Measurements from ENCODE around the gene RBSN. TPM values are rescaled to one million over a fixed set of nuclear protein-coding genes. Genes with fewer than 3 reads are reported as not detected.
"Not testable (repeated sequence)": the region's sequence is repeated elsewhere in the genome, so short reads cannot be mapped to it uniquely, and the experiment has no call there.

Gene RBSN
- total and polyA plus RNA-seq, 2 experiments from 2014 or later = 10.6 to 26.5 TPM

- H3K36me3 Mint-ChIP-seq (ENCODE audit: low read depth) = not testable (repeated sequence)
These were observed 37.9 kb upstream of the RBSN start for GRCh38 chr3:15136885-15137284.

GRCh38 chr3:15134968-15135367 is 36.0 kb upstream of the RBSN start:
- not testable (repeated sequence) for H2AFZ ChIP-seq; H3K36me3 Mint-ChIP-seq (ENCODE audit: low read depth); H3K36me3 ChIP-seq (ENCODE audit: insufficient read depth); H3F3A ChIP-seq (replicated peaks; ENCODE audit: low read depth); H3K9me2 ChIP-seq (ENCODE audit: insufficient read depth); H3K4me1 Mint-ChIP-seq; DNase-seq (ENCODE audit: low spot score); ATAC-seq; H3K4me1 ChIP-seq (ENCODE audit: insufficient read depth); H4K20me1 ChIP-seq (replicated peaks; ENCODE audit: insufficient read depth); H3K79me2 ChIP-seq (replicated peaks; ENCODE audit: insufficient read depth); H3K27ac Mint-ChIP-seq; H3K4me3 Mint-ChIP-seq; H3K27me3 Mint-ChIP-seq (ENCODE audit: insufficient read depth, low read depth, poor library complexity); H3K9me3 Mint-ChIP-seq; H3K4me2 ChIP-seq; H3K27ac ChIP-seq (ENCODE audit: low read depth); H3K4me3 ChIP-seq; H3K27me3 ChIP-seq (ENCODE audit: insufficient read depth)

More at GRCh38 chr3:15136885-15137284, 37.9 kb upstream of the RBSN start:
- ATAC-seq; H3K9me2 ChIP-seq (ENCODE audit: insufficient read depth); H3K27ac Mint-ChIP-seq; H3K4me2 ChIP-seq; H3K27me3 ChIP-seq (ENCODE audit: insufficient read depth); H4K20me1 ChIP-seq (replicated peaks; ENCODE audit: insufficient read depth); DNase-seq (ENCODE audit: low spot score); H3F3A ChIP-seq (replicated peaks; ENCODE audit: low read depth); H3K4me3 ChIP-seq; H3K27me3 Mint-ChIP-seq (ENCODE audit: insufficient read depth, low read depth, poor library complexity); H3K4me1 Mint-ChIP-seq; H3K79me2 ChIP-seq (replicated peaks; ENCODE audit: insufficient read depth); H3K9me3 Mint-ChIP-seq; H2AFZ ChIP-seq; H3K4me3 Mint-ChIP-seq; H3K27ac ChIP-seq (ENCODE audit: low read depth); H3K4me1 ChIP-seq (ENCODE audit: insufficient read depth); H3K36me3 ChIP-seq (ENCODE audit: insufficient read depth): not testable (repeated sequence)

DNA sequence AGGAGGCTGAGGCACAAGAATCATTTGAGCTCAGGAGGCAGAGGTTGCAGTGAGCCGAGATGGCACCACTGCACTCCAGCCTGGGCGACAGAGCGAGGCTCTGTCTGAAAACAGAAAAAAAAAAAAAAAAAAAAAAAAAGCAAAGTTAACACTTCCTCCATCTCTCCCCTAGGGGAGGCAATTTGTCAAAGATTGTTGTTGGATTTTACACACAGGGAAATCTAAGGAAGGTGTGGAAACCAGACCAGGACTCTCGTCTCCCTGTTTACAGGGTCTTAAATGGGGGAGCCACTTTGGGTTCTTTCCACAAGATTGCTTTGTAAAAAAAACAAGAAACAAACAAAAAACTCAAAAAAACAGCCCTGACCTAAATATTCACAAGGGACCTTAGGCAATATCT is 29.5 kb upstream of the RBSN start:
- H3K27ac Mint-ChIP-seq; H3K9me2 ChIP-seq (ENCODE audit: insufficient read depth); H3K36me3 Mint-ChIP-seq (ENCODE audit: low read depth); ATAC-seq; DNase-seq (ENCODE audit: low spot score); H4K20me1 ChIP-seq (replicated peaks; ENCODE audit: insufficient read depth); H3F3A ChIP-seq (replicated peaks; ENCODE audit: low read depth); H3K4me3 ChIP-seq; H3K9me3 Mint-ChIP-seq; H3K4me2 ChIP-seq; H3K79me2 ChIP-seq (replicated peaks; ENCODE audit: insufficient read depth); H3K27ac ChIP-seq (ENCODE audit: low read depth); H3K27me3 ChIP-seq (ENCODE audit: insufficient read depth); H3K4me3 Mint-ChIP-seq; H3K4me1 ChIP-seq (ENCODE audit: insufficient read depth); H3K4me1 Mint-ChIP-seq; H3K36me3 ChIP-seq (ENCODE audit: insufficient read depth); H3K27me3 Mint-ChIP-seq (ENCODE audit: insufficient read depth, low read depth, poor library complexity): not testable (repeated sequence)
- TF ChIP-seq, protein P1, sequence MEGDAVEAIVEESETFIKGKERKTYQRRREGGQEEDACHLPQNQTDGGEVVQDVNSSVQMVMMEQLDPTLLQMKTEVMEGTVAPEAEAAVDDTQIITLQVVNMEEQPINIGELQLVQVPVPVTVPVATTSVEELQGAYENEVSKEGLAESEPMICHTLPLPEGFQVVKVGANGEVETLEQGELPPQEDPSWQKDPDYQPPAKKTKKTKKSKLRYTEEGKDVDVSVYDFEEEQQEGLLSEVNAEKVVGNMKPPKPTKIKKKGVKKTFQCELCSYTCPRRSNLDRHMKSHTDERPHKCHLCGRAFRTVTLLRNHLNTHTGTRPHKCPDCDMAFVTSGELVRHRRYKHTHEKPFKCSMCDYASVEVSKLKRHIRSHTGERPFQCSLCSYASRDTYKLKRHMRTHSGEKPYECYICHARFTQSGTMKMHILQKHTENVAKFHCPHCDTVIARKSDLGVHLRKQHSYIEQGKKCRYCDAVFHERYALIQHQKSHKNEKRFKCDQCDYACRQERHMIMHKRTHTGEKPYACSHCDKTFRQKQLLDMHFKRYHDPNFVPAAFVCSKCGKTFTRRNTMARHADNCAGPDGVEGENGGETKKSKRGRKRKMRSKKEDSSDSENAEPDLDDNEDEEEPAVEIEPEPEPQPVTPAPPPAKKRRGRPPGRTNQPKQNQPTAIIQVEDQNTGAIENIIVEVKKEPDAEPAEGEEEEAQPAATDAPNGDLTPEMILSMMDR (conservative IDR thresholded peaks at IDR 0.05; ENCODE audit: low read depth in 2 of 2) = peak in 1 of 2 experiments; percentile 15; a peak in 1 of 4 replicates
- H2AFZ ChIP-seq = peak overlapping the region; percentile 74

DNA sequence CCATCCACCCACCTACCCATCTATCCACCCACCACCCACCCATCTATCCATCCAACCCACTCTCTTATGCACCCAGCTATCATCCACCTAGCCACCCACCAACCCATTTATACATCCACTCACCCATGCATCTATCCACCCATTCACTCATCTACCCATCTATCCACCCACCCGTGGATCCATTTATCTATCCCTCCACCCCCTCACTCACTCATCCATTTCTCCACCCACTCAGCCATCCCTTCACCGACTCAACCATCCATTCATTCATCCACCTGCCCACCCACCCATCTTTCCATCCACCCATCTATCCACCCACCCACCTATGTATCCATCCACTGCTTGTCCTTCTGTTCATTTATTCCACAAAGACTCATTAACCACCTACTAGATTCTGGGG is 28.0 kb upstream of the RBSN start:
- not testable (repeated sequence) for DNase-seq (ENCODE audit: low spot score)

More for the DNA sequence above, 28.0 kb upstream of the RBSN start:
- not testable (repeated sequence) for ATAC-seq; H3K27me3 Mint-ChIP-seq (ENCODE audit: insufficient read depth, low read depth, poor library complexity); H3K4me3 Mint-ChIP-seq; H3K4me1 ChIP-seq (ENCODE audit: insufficient read depth); H2AFZ ChIP-seq; H3K9me3 Mint-ChIP-seq; H3K36me3 Mint-ChIP-seq (ENCODE audit: low read depth); H3K27ac Mint-ChIP-seq; H4K20me1 ChIP-seq (replicated peaks; ENCODE audit: insufficient read depth); H3K36me3 ChIP-seq (ENCODE audit: insufficient read depth); H3K4me3 ChIP-seq; H3K4me2 ChIP-seq; H3K9me2 ChIP-seq (ENCODE audit: insufficient read depth); H3F3A ChIP-seq (replicated peaks; ENCODE audit: low read depth); H3K4me1 Mint-ChIP-seq; H3K79me2 ChIP-seq (replicated peaks; ENCODE audit: insufficient read depth); H3K27ac ChIP-seq (ENCODE audit: low read depth); H3K27me3 ChIP-seq (ENCODE audit: insufficient read depth)

Measured in GM23338 (cell line).